Cardiac muscle cell (in vitro differentiated cells and primary cell): ENCODE data around the gene MAST3. TPM values are rescaled to one million over a fixed set of nuclear protein-coding genes. Genes with fewer than 3 reads are reported as not detected.
A peak's percentile ranks its signal among the peaks of the same experiment; 100 is the strongest.
"Not testable (repeated sequence)": the region's sequence is repeated elsewhere in the genome, so short reads cannot be mapped to it uniquely, and the experiment has no call there.

Experiments used
- DNase-seq, 2 donors: peaks; one replicate each; pipeline versions ENCODE4 v3.0.0 to v3.0.0-alpha.2; 2010 to 2017; ENCODE audit warnings: low read depth in 1 of 2, low spot score in 1 of 2
- H3K27ac ChIP-seq: fragments of 200-600 bp; sonication (generic); 2 replicates; pipeline ENCODE4 v1.5.1; 2016
- H3K27me3 ChIP-seq: fragments of 200-600 bp; sonication (generic); 2 replicates; pipeline ENCODE4 v1.6.0; 2016; ENCODE audit warnings: control low read depth
- H3K36me3 ChIP-seq: fragments of 200-600 bp; sonication (generic); 2 replicates; pipeline ENCODE4 v1.5.1; 2016; ENCODE audit warnings: control low read depth
- H3K4me1 ChIP-seq: fragments of 200-600 bp; sonication (generic); 2 replicates; pipeline ENCODE4 v1.8.1; 2017; ENCODE audit warnings: low read depth, mild to moderate bottlenecking, mixed run types
- H3K4me3 ChIP-seq: fragments of 200-600 bp; sonication (generic); 2 replicates; pipeline ENCODE4 v1.5.1; 2016; ENCODE audit warnings: mild to moderate bottlenecking
- H3K9me3 ChIP-seq: fragments of 200-600 bp; sonication (generic); 2 replicates; pipeline ENCODE4 v1.5.1; 2017; ENCODE audit warnings: low read depth, mild to moderate bottlenecking, control low read depth
- CTCF ChIP-seq: IDR thresholded peaks from 2 replicates; pipeline ENCODE4 v1.5.1; 2012; ENCODE audit warnings: low read depth, mild to moderate bottlenecking, low read length
- polyA plus RNA-seq: library from polyadenylated mRNA; unstranded; fragments of >200 nt; fragmentation: Nextera tagmentation; extraction: Ambion mirVana; gene quantifications from 2 replicates; pipeline ENCODE4 v1.2.1, GENCODE V29; 2016
- total RNA-seq: library from RNA; depleted of rRNA; stranded (reverse); fragments of >200 nt; gene quantifications from 2 replicates; pipeline ENCODE4 v1.2.3, GENCODE V29; 2016

The MAST3 gene
- total and polyA plus RNA-seq, 2 experiments from 2014 or later: 5.5 to 8.1 TPM

- Histone ChIP-seq H3K4me1 (no peaks in the 10 kb centered on the region), H3K9me3 (no peaks in the 10 kb centered on the region), H3K36me3 (peaks cover 9% of the 10 kb centered on the region), H3K27ac (no peak overlapping the region), H3K27me3 (no peaks in the 10 kb centered on the region), H3K4me3 (no peak overlapping the region)
- no peak for DNase-seq
- TF ChIP-seq CTCF: no peak
These were observed 60.9 kb downstream of the MAST3 start for GRCh38 chr19:18158467-18158866.

GRCh38 chr19:18159059-18159616 is 61.6 kb downstream of the MAST3 start:
- not testable (repeated sequence) for H3K9me3 ChIP-seq, H3K36me3 ChIP-seq, H3K4me1 ChIP-seq, H3K27ac ChIP-seq, H3K4me3 ChIP-seq, H3K27me3 ChIP-seq, DNase-seq

DNA sequence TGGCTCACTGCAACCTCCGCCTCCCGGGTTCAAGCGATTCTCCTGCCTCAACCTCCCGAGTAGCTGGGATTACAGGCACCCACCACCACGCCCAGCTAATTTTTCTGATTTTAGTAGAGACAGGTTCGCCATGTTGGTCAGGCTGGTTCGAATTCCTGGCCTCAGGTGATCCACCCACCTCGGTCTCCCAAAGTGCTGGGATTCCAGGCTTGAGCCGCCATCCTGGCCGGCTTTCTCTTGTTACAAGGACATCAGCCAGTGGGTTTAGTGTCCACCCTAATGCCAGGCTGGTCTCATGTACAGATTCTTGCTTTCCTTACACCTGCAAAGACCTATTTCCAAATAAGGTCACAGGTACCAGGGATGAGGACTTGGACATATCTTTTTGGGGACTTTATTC is 62.2 kb downstream of the MAST3 start:
- DNase-seq: no peak
- no peak for TF ChIP-seq CTCF
- Histone ChIP-seq H3K27me3 (no peaks in the 10 kb centered on the region), H3K27ac (no peak overlapping the region), H3K36me3 (peaks cover 9% of the 10 kb centered on the region), H3K4me3 (no peak overlapping the region), H3K4me1 (no peaks in the 10 kb centered on the region), H3K9me3 (no peaks in the 10 kb centered on the region)

- Histone ChIP-seq H3K9me3 (no peaks in the 10 kb centered on the region), H3K4me1 (no peaks in the 10 kb centered on the region), H3K4me3 (no peak overlapping the region), H3K36me3 (peaks cover 11% of the 10 kb centered on the region), H3K27ac (no peak overlapping the region), H3K27me3 (no peaks in the 10 kb centered on the region)
- DNase-seq: no peak
- no peak for TF ChIP-seq CTCF
These were observed 63.0 kb downstream of the MAST3 start for GRCh38 chr19:18160493-18160970.

GRCh38 chr19:18160971-18161635 is 63.5 kb downstream of the MAST3 start:
- no peak overlapping the region for H3K4me3 ChIP-seq
- H3K27ac ChIP-seq: no peak overlapping the region
- H3K9me3 ChIP-seq: no peaks in the 10 kb centered on the region
- peak; percentile 71 to 80 for DNase-seq
- TF ChIP-seq CTCF: peak; percentile 33
- H3K27me3 ChIP-seq: no peaks in the 10 kb centered on the region
- no peaks in the 10 kb centered on the region for H3K4me1 ChIP-seq
- peaks cover 14% of the 10 kb centered on the region for H3K36me3 ChIP-seq

DNA sequence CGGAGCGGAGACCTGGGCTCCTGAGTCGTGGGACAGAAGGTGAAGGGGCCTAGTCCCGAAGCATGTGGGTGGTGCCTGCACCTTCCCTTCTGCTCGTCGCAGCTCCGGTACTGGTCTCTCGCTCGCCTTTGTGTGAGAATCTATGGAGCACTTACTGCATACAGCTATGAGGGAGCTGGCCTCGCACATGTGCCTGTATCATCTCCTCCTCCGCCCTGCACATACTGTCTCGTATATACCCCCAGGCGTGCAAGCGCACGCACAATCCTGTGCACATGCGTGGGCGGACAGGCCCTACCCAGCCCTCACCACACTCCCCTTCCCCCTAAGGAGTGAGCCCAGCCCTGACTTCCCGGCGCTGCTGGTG is 64.0 kb downstream of the MAST3 start:
- TF ChIP-seq CTCF: no peak
- H3K4me3 ChIP-seq: no peak overlapping the region
- no peaks in the 10 kb centered on the region for H3K4me1 ChIP-seq
- H3K9me3 ChIP-seq: no peaks in the 10 kb centered on the region
- DNase-seq: no peak
- H3K36me3 ChIP-seq: peaks cover 14% of the 10 kb centered on the region
- no peak overlapping the region for H3K27ac ChIP-seq
- H3K27me3 ChIP-seq: no peaks in the 10 kb centered on the region
